Caco-2 (cell line): Measurements from ENCODE around the gene B3GALT4. TPM values are rescaled to one million over a fixed set of nuclear protein-coding genes. Genes with fewer than 3 reads are reported as not detected.

Experiments
- BruUV-seq: library from RNA; stranded (reverse); fragments of 400-500 nt; replicated peaks from 2 replicates; lab custom pipeline; 2021; lab: Mats Ljungman, UMichigan
- CTCF ChIA-PET: fragments of 300-600 bp; sonication (Branson Sonifier 250); formaldehyde crosslinking; loops from one replicate; lab custom pipeline; 2022; ENCODE audit warnings: antibody characterized with exemption; lab: Charles Lee
- POLR2A ChIA-PET: fragments of 300-600 bp; sonication (Branson Sonifier 250); formaldehyde crosslinking; loops from one replicate; lab custom pipeline; 2022; ENCODE audit warnings: antibody characterized with exemption; lab: Charles Lee
- DNase-seq, 2 experiments: peaks; one replicate each; pipeline versions ENCODE4 v3.0.0 to v3.0.0-alpha.2; 2020 to 2022
- H3K27me3 ChIP-seq: replicated peaks from 2 replicates; pipeline ENCODE4 v1.6.0; 2011; ENCODE audit warnings: low read length; ENCODE audit not compliant: control insufficient read depth, insufficient read depth
- H3K36me3 ChIP-seq: 2 replicates; pipeline ENCODE4 v1.5.1; 2011; ENCODE audit warnings: low read length; ENCODE audit not compliant: control insufficient read depth, insufficient read depth
- H3K4me1 ChIP-seq: fragments of 250-450 bp; sonication (Bioruptor Pico); 2 replicates; pipeline ENCODE4 v1.5.1; 2020; ENCODE audit warnings: mild to moderate bottlenecking
- H3K4me3 ChIP-seq: 2 replicates; pipeline ENCODE4 v1.5.1; 2011; ENCODE audit warnings: low read depth, mild to moderate bottlenecking, control low read depth, low read length
- H3K9me3 ChIP-seq: fragments of 250-450 bp; sonication (Bioruptor Pico); 2 replicates; pipeline ENCODE4 v1.5.1; 2020; ENCODE audit warnings: mild to moderate bottlenecking, moderate library complexity
- H3K27ac Mint-ChIP-seq: one replicate; pipeline ENCODE4 v1.8.0; 2022; ENCODE audit warnings: mixed read lengths; ENCODE audit not compliant: unreplicated experiment
- H3K27me3 Mint-ChIP-seq: one replicate; pipeline ENCODE4 v1.8.0; 2022; ENCODE audit warnings: mixed read lengths; ENCODE audit not compliant: insufficient read depth, unreplicated experiment
- H3K36me3 Mint-ChIP-seq: one replicate; pipeline ENCODE4 v1.8.0; 2022; ENCODE audit warnings: mild to moderate bottlenecking, mixed read lengths; ENCODE audit not compliant: insufficient read depth, unreplicated experiment
- H3K4me1 Mint-ChIP-seq: one replicate; pipeline ENCODE4 v1.8.0; 2022; ENCODE audit warnings: low read depth, mixed read lengths; ENCODE audit not compliant: unreplicated experiment
- H3K4me3 Mint-ChIP-seq: one replicate; pipeline ENCODE4 v1.8.0; 2022; ENCODE audit warnings: mild to moderate bottlenecking, moderate library complexity, mixed read lengths; ENCODE audit not compliant: unreplicated experiment
- H3K9me3 Mint-ChIP-seq: one replicate; pipeline ENCODE4 v1.8.0; 2022; ENCODE audit warnings: mixed read lengths; ENCODE audit not compliant: unreplicated experiment
- CTCF ChIP-seq, 2 experiments: fragments of 200-600 bp in 1 of 2; IDR thresholded peaks; 1 replicate in 1 of 2; 2 replicates in 1 of 2; pipeline versions ENCODE4 v1.5.1 to v1.8.0; 2011 to 2022; ENCODE audit warnings: antibody characterized with exemption in 1 of 2, control low read depth in 1 of 2, inconsistent platforms in 1 of 2, low read depth in 1 of 2, low read length in 1 of 2, mild to moderate bottlenecking in 1 of 2, moderate library complexity in 1 of 2; ENCODE audit not compliant: insufficient read depth in 1 of 2, severe bottlenecking in 1 of 2, unreplicated experiment in 1 of 2
- intact Hi-C: fragments of 100-400 bp; cut with micrococcal nuclease; formaldehyde crosslinking; loops from one replicate; pipeline ENCODE4 v1.10.0; 2022; ENCODE audit not compliant: unreplicated experiment
- total RNA-seq: library from RNA; stranded (reverse); gene quantifications from 2 replicates; pipeline ENCODE4 v1.2.3, GENCODE V29; 2022

B3GALT4 gene
- total RNA-seq, 1 experiment from 2014 or later = 0.34 TPM

- TF ChIP-seq CTCF (IDR thresholded peaks at IDR 0.05; ENCODE audit: insufficient read depth in 1 of 2, low read depth in 1 of 2, low read length in 1 of 2, severe bottlenecking in 1 of 2, unreplicated experiment in 1 of 2) = no peak
- Mint-ChIP-seq H3K4me3 (peak overlapping the region; percentile 89), H3K4me1 (peaks cover 38% of the 10 kb centered on the region), H3K27me3 (no peaks in the 10 kb centered on the region), H3K9me3 (no peaks in the 10 kb centered on the region), H3K27ac (peak overlapping the region; percentile 90), H3K36me3 (peaks cover 61% of the 10 kb centered on the region)
- peaks cover 22% of the 10 kb centered on the region for H3K4me1 ChIP-seq
- no peaks in the 10 kb centered on the region for H3K27me3 ChIP-seq
- POLR2A ChIA-PET = interaction anchor here (0.6 to 1.9 kb wide), 4 partner anchors 18 to 43 kb away, joined by 7 to 22 read pairs (median 14); partner anchors contain the start of genes PFDN6, RGL2 and WDR46
- intact Hi-C loops = no loop called here
- peaks cover 5% of the 10 kb centered on the region for H3K36me3 ChIP-seq
- DNase-seq = no peak
- CTCF ChIA-PET = no interaction called here
- no TSS peak for BruUV-seq
- H3K4me3 ChIP-seq = peak overlapping the region; percentile 73
- no peaks in the 10 kb centered on the region for H3K9me3 ChIP-seq
Measured at GRCh38 chr6:33316603-33317418, 39.9 kb downstream of the B3GALT4 start.

- Histone ChIP-seq H3K27me3 (no peaks in the 10 kb centered on the region), H3K4me1 (peaks cover 22% of the 10 kb centered on the region), H3K9me3 (no peaks in the 10 kb centered on the region), H3K36me3 (peaks cover 5% of the 10 kb centered on the region), H3K4me3 (peak overlapping the region; percentile 73)
- ChIA-PET POLR2A (interaction anchor here (0.5 to 1.9 kb wide), 14 partner anchors 8 to 345 kb away, joined by 3 to 22 read pairs (median 6); partner anchors contain the start of genes CUTA, KIFC1, PFDN6 and RGL2), CTCF (interaction anchor here (0.5 to 2.0 kb wide), 9 partner anchors 18 to 109 kb away, joined by 3 to 21 read pairs (median 6); partner anchors contain the start of genes RGL2, RPS18 and VPS52)
- Mint-ChIP-seq H3K27ac (peak overlapping the region; percentile 90), H3K4me3 (peak overlapping the region; percentile 89), H3K4me1 (peaks cover 43% of the 10 kb centered on the region), H3K9me3 (no peaks in the 10 kb centered on the region), H3K36me3 (peaks cover 64% of the 10 kb centered on the region), H3K27me3 (no peaks in the 10 kb centered on the region)
- intact Hi-C loops = no loop called here
- DNase-seq = no peak
- no peak for TF ChIP-seq CTCF (IDR thresholded peaks at IDR 0.05; ENCODE audit: insufficient read depth in 1 of 2, low read depth in 1 of 2, low read length in 1 of 2, severe bottlenecking in 1 of 2, unreplicated experiment in 1 of 2)
- BruUV-seq = no TSS peak
Measured at GRCh38 chr6:33317419-33317668, 40.4 kb downstream of the B3GALT4 start.

GRCh38 chr6:33317669-33318425 lies 40.9 kb downstream of the B3GALT4 start, which contains the start of gene ZBTB22:
Gene ZBTB22, minus strand, starts transcription at chr6:33317744. Its CDS starts 828 bp downstream, at chr6:33316916.
- Mint-ChIP-seq H3K4me3 (peak within 1 kb of the TSS; percentile 89), H3K36me3 (peaks cover 64% of the 10 kb centered on the region), H3K9me3 (no peaks in the 10 kb centered on the region), H3K27ac (peak within 1 kb of the TSS; percentile 90), H3K27me3 (no peaks in the 10 kb centered on the region), H3K4me1 (peaks cover 45% of the 10 kb centered on the region)
- H3K9me3 ChIP-seq = no peaks in the 10 kb centered on the region
- H3K4me3 ChIP-seq = peak within 1 kb of the TSS; percentile 73
- TSS peak; percentile 35 for BruUV-seq
- peaks cover 5% of the 10 kb centered on the region for H3K36me3 ChIP-seq
- POLR2A ChIA-PET = interaction anchor here (0.5 to 1.9 kb wide), 18 partner anchors 8 to 1498 kb away, joined by 3 to 22 read pairs (median 4); partner anchors contain the start of genes CUTA, KIFC1, PFDN6 and RGL2
- CTCF ChIA-PET = interaction anchor here (0.5 to 2.0 kb wide), 13 partner anchors 18 to 433 kb away, joined by 3 to 21 read pairs (median 4); partner anchors contain the start of genes RGL2, RPS18 and VPS52
- peaks cover 22% of the 10 kb centered on the region for H3K4me1 ChIP-seq
- intact Hi-C loops = no loop called here
- peak; percentile 98 to 99 for DNase-seq
- TF ChIP-seq CTCF (IDR thresholded peaks at IDR 0.05; ENCODE audit: insufficient read depth in 1 of 2, low read depth in 1 of 2, low read length in 1 of 2, severe bottlenecking in 1 of 2, unreplicated experiment in 1 of 2) = no peak
- no peaks in the 10 kb centered on the region for H3K27me3 ChIP-seq
